Nephron progenitor cell (in vitro differentiated cells): Measurements from ENCODE around the gene CEP68.
A peak's percentile ranks its signal among the peaks of the same experiment; 100 is the strongest.

Source experiments
- DNase-seq: peaks from one replicate; pipeline ENCODE4 v3.0.0; 2021
- H3K27ac Mint-ChIP-seq: 2 replicates; pipeline ENCODE4 v1.8.0; 2021; ENCODE audit warnings: mild to moderate bottlenecking, moderate library complexity, mixed read lengths
- H3K27me3 Mint-ChIP-seq: 2 replicates; pipeline ENCODE4 v1.8.0; 2021; ENCODE audit warnings: mild to moderate bottlenecking, low read depth, mixed read lengths; ENCODE audit not compliant: poor library complexity
- H3K36me3 Mint-ChIP-seq: 2 replicates; pipeline ENCODE4 v1.8.0; 2021; ENCODE audit warnings: low read depth, mixed read lengths
- H3K4me1 Mint-ChIP-seq: 2 replicates; pipeline ENCODE4 v1.8.0; 2021; ENCODE audit warnings: mixed read lengths
- H3K4me3 Mint-ChIP-seq: 2 replicates; pipeline ENCODE4 v1.8.0; 2021; ENCODE audit warnings: mild to moderate bottlenecking, moderate library complexity, mixed read lengths
- H3K9me3 Mint-ChIP-seq: 2 replicates; pipeline ENCODE4 v1.8.0; 2021; ENCODE audit warnings: mild to moderate bottlenecking, moderate library complexity, mixed read lengths
- TF ChIP-seq, protein P1 (sequence below): fragments of 200-600 bp; sonication (generic); IDR thresholded peaks from 2 replicates; pipeline ENCODE4 v1.5.0; 2021; ENCODE audit warnings: antibody characterized with exemption

Gene CEP68

DNA sequence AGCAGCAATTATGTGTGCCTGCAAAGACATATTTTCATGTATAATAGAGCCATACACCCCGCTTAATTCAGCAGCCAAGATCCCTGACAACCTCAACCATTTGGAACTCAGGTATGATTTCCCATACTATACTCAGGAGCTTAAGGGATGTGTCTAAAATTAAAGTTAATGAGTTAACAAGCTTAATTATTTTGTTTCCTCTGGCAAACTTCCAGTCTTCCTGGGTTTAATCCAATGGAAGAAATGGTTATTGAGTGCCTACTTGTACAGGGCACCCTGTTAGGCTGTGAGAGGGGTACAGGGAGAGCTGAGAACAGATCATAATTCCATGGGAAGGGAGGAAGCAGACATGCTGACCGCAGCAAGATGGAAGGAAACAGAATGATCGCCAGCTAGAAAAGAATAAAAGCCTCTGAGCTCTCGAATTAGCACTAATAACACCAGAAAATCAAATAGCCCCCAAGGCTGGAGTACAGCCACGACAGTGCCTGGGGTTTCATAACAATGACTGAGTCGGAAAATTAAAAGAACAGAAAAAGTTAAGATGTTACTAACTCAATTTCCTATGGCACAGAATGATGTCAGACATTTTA lies 20.8 kb upstream of the CEP68 start:
- Mint-ChIP-seq H3K4me1 (no peaks in the 10 kb centered on the region), H3K27me3 (peaks cover 5% of the 10 kb centered on the region), H3K36me3 (peaks cover 26% of the 10 kb centered on the region), H3K27ac (no peak overlapping the region), H3K9me3 (no peaks in the 10 kb centered on the region), H3K4me3 (no peak overlapping the region)
- no peak for DNase-seq
- TF ChIP-seq, protein P1, sequence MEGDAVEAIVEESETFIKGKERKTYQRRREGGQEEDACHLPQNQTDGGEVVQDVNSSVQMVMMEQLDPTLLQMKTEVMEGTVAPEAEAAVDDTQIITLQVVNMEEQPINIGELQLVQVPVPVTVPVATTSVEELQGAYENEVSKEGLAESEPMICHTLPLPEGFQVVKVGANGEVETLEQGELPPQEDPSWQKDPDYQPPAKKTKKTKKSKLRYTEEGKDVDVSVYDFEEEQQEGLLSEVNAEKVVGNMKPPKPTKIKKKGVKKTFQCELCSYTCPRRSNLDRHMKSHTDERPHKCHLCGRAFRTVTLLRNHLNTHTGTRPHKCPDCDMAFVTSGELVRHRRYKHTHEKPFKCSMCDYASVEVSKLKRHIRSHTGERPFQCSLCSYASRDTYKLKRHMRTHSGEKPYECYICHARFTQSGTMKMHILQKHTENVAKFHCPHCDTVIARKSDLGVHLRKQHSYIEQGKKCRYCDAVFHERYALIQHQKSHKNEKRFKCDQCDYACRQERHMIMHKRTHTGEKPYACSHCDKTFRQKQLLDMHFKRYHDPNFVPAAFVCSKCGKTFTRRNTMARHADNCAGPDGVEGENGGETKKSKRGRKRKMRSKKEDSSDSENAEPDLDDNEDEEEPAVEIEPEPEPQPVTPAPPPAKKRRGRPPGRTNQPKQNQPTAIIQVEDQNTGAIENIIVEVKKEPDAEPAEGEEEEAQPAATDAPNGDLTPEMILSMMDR, result no peak

DNA sequence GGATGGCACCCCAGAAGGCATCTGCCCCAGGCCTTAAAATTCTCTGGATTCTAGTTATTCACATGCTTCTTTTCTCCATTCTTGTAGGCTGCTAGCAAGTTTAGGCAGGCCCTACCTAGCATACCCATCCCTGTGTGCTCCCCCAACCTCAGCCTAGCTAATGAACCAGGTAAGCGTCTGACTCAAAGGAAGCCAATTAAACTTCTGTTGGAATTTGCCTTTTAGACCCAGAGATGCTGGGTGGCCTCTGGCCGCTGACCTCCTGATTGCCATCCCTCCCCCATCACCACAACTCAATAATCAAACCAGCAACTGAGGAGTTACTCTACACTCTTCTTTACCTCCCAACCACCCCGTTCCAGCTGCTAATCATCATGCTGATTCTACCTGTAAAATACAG lies 19.0 kb upstream of the CEP68 start:
- TF ChIP-seq, protein P1, result no peak
- H3K27me3 Mint-ChIP-seq, result peaks cover 2% of the 10 kb centered on the region
- no peaks in the 10 kb centered on the region for H3K9me3 Mint-ChIP-seq
- H3K4me3 Mint-ChIP-seq, result no peak overlapping the region
- peak overlapping the region; percentile 44 for H3K27ac Mint-ChIP-seq
- no peak for DNase-seq
- H3K4me1 Mint-ChIP-seq, result no peaks in the 10 kb centered on the region
- peaks cover 24% of the 10 kb centered on the region for H3K36me3 Mint-ChIP-seq

DNA sequence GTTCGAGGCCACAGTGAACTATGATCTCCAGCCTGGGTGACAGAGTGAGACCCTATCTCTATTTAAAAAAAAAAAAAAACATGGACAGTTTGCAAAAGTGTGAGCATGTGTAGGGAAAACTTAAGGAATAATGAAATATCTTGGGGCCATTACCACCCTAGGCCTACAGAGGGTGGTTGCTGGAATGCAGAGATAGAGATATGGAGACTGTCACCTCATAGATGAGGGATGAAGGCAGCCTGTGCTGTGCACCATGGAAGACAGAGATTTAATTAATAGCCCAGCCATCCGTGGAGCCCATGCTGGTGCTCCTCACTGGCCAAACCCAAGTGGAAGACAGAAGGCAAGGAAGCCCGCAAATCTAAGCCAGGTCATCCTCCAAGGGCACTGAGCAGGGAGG lies 16.6 kb upstream of the CEP68 start:
- no peak for DNase-seq
- TF ChIP-seq, protein P1, result no peak
- Mint-ChIP-seq H3K27ac (no peak overlapping the region), H3K4me1 (no peaks in the 10 kb centered on the region), H3K4me3 (no peak overlapping the region), H3K36me3 (peaks cover 32% of the 10 kb centered on the region), H3K27me3 (peaks cover 2% of the 10 kb centered on the region), H3K9me3 (no peaks in the 10 kb centered on the region)

DNA sequence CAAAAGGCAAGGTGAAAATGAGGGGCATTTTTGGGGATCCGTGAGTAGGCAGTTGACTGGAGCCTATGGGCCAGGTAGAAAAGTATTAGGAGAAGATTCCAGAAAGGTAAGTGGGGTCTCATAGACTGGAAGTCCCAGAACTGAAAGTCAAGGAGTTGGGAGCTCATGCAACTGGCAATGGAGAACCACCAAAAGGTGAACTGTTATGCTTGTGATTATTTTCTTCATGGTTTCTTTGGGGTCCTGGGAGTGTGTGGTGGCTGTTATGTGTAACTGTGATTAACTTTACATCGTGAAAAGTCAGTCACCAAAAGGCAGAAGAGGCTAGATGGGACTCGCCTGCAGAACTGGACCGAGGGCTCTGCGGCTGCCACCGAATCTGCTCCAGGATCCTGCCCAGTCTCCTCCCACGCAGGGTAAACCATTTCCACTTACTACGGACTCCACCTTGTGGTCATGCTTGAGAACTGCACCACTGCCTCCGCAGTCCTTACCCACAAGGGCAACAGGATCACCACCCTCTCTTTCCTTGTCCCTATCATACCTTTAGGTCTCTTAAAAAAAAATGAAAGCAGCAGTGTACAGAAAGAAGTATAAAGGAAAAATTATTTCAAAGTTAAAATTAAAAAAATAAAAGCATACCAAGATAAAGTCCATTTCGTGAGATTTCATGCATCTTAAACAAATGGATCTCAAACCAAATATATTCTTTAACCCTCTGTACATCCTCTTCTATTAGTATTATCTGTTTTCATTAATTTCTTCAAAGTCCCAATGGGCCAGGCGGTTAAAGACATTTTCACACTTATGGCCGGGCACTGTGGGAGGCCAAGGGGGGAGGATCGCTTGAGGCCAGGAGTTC lies 15.6 kb upstream of the CEP68 start:
- H3K36me3 Mint-ChIP-seq, result peaks cover 36% of the 10 kb centered on the region
- H3K27me3 Mint-ChIP-seq, result no peaks in the 10 kb centered on the region
- H3K4me3 Mint-ChIP-seq, result no peak overlapping the region
- peaks cover 4% of the 10 kb centered on the region for H3K4me1 Mint-ChIP-seq
- no peak overlapping the region for H3K27ac Mint-ChIP-seq
- DNase-seq, result peak; percentile 77
- H3K9me3 Mint-ChIP-seq, result no peaks in the 10 kb centered on the region
- TF ChIP-seq, protein P1, result peak; percentile 90

DNA sequence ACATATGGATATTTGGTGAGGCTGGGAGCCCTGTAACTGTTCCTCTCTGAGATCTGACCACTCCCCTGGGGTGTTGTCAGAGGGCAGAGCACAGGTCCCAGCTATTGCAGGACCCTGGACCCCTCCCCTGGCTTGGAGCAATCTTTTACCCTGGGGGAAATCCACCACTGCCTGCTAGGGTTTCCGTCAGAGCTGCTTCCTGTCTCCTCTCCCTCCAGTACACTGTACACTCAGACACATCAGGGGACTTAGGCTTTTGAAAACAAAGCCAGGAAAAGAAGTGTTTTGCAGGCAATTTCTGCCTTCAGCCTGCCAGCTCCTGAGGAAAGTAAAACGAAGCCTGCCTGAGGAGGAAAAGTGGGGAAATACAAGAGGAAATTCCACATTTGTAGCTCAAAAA lies 13.2 kb upstream of the CEP68 start:
- Mint-ChIP-seq H3K4me1 (peaks cover 8% of the 10 kb centered on the region), H3K27me3 (peaks cover 5% of the 10 kb centered on the region), H3K36me3 (peaks cover 48% of the 10 kb centered on the region), H3K9me3 (peaks cover 11% of the 10 kb centered on the region), H3K4me3 (no peak overlapping the region), H3K27ac (no peak overlapping the region)
- DNase-seq, result no peak
- TF ChIP-seq, protein P1, result no peak
